ENCODE results near the gene UBE2S.

UBE2S gene

DNA sequence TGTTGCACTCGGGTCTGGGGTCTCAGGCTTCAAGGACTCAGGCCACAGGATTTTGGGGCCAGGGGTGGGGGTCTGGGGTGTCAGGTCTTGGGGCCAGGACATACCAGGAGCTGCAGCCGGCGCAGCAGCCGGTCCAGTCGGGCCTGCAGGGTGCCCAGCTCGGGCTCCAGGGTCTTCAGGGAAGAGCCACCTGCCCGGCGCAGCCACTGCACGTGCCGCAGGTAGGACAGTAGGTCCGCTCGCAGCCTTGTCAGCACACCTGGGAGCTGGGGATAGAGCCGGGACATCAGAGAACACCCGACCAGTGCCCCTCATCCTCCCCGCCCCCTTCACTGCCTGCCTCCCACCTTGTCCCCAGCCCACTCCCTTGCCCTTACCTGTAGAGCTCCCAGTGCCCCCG is 39.5 kb downstream of the UBE2S start:
- Histone ChIP-seq H3K27ac (ENCODE audit: extremely low read depth, low read depth, low read length) (no peak overlapping the region), H3K9me3 (ENCODE audit: control insufficient read depth, insufficient read depth, low read depth, low read length) (no peaks in the 10 kb centered on the region), H3K4me1 (ENCODE audit: control insufficient read depth, insufficient read depth, low read length) (peaks cover 5% of the 10 kb centered on the region; the same call in 1 of the 2 replicates), H3K4me3 (ENCODE audit: low read depth, low read length) (no peak overlapping the region), H3K36me3 (ENCODE audit: control insufficient read depth in 2 of 2, insufficient read depth in 1 of 2, low read length in 2 of 2) (no peaks in the 10 kb centered on the region)
- POLR2A ChIA-PET: interaction anchor here (0.6 to 2.8 kb wide), 7 partner anchors 20 to 40 kb away, joined by 3 to 20 read pairs (median 4); partner anchors contain the start of genes KMT5C and UBE2S
- TF ChIP-seq SCRT2 (tag by site-specific recombination; IDR thresholded peaks at IDR 0.05) (peak; percentile 35; the same call in 1 of the 2 replicates), MYNN (tag by site-specific recombination; IDR thresholded peaks at IDR 0.05; ENCODE audit: borderline replicate concordance) (no peak), REPIN1 (tag by site-specific recombination; IDR thresholded peaks at IDR 0.05; ENCODE audit: low read depth) (no peak), ZNF776 (tag by site-specific recombination; IDR thresholded peaks at IDR 0.05; ENCODE audit: borderline replicate concordance) (no peak)
- CTCF ChIA-PET: interaction anchor here (0.8 to 1.6 kb wide), 3 partner anchors 20 to 61 kb away, joined by 3 to 5 read pairs (median 3); partner anchors contain the start of gene KMT5C

DNA sequence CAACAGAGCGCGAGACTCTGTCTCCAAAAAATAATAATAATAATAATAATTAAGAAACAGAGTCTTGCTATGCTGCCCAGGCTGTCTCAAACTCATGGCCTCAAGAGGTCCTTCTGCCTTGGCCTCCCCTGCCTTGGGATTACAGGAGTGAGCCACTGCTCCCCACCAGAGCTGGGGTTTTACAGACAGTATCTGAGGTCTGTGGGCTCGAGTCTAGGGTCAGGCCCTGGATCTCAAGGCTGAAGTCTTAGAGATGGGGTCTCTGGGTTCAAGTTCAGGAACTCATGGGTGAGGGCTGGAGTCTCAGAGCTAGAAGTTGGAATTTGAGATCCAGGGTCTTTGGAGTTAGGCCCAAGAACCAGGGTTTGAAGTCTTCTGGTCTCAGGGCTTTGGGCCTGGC is 40.8 kb downstream of the UBE2S start:
- Histone ChIP-seq H3K27ac (ENCODE audit: extremely low read depth, low read depth, low read length) (no peak overlapping the region), H3K4me1 (ENCODE audit: control insufficient read depth, insufficient read depth, low read length) (peaks cover 5% of the 10 kb centered on the region; the same call in 1 of the 2 replicates), H3K9me3 (ENCODE audit: control insufficient read depth, insufficient read depth, low read depth, low read length) (no peaks in the 10 kb centered on the region), H3K36me3 (ENCODE audit: control insufficient read depth in 2 of 2, insufficient read depth in 1 of 2, low read length in 2 of 2) (no peaks in the 10 kb centered on the region), H3K4me3 (ENCODE audit: low read depth, low read length) (no peak overlapping the region)
- ChIA-PET POLR2A (interaction anchor here (0.9 to 1.3 kb wide), 2 partner anchors 16 to 27 kb away, joined by 3 to 5 read pairs; partner anchors contain the start of gene KMT5C), CTCF (interaction anchor here (1.2 kb wide), 1 partner anchor 65 kb away, joined by 5 read pairs; no protein-coding TSS in a partner anchor)
- TF ChIP-seq, protein P1, sequence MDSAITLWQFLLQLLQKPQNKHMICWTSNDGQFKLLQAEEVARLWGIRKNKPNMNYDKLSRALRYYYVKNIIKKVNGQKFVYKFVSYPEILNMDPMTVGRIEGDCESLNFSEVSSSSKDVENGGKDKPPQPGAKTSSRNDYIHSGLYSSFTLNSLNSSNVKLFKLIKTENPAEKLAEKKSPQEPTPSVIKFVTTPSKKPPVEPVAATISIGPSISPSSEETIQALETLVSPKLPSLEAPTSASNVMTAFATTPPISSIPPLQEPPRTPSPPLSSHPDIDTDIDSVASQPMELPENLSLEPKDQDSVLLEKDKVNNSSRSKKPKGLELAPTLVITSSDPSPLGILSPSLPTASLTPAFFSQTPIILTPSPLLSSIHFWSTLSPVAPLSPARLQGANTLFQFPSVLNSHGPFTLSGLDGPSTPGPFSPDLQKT (IDR thresholded peaks at IDR 0.05; ENCODE audit: borderline replicate concordance, low read depth, low read length): no peak
- TF ChIP-seq ZNF239 (tag by site-specific recombination; IDR thresholded peaks at IDR 0.05) (no peak), ZNF792 (tag by site-specific recombination; IDR thresholded peaks at IDR 0.05) (no peak), KLF9 (tag by site-specific recombination; IDR thresholded peaks at IDR 0.05; ENCODE audit: low read depth) (no peak), ZNF596 (tag by site-specific recombination; IDR thresholded peaks at IDR 0.05) (no peak), GLI4 (tag by site-specific recombination; IDR thresholded peaks at IDR 0.05) (no peak), RBAK (tag by site-specific recombination; IDR thresholded peaks at IDR 0.05) (no peak), HOXD13 (CRISPR knock-in tag; IDR thresholded peaks at IDR 0.05; ENCODE audit: borderline replicate concordance) (no peak)
- TF ChIP-seq, protein P2, sequence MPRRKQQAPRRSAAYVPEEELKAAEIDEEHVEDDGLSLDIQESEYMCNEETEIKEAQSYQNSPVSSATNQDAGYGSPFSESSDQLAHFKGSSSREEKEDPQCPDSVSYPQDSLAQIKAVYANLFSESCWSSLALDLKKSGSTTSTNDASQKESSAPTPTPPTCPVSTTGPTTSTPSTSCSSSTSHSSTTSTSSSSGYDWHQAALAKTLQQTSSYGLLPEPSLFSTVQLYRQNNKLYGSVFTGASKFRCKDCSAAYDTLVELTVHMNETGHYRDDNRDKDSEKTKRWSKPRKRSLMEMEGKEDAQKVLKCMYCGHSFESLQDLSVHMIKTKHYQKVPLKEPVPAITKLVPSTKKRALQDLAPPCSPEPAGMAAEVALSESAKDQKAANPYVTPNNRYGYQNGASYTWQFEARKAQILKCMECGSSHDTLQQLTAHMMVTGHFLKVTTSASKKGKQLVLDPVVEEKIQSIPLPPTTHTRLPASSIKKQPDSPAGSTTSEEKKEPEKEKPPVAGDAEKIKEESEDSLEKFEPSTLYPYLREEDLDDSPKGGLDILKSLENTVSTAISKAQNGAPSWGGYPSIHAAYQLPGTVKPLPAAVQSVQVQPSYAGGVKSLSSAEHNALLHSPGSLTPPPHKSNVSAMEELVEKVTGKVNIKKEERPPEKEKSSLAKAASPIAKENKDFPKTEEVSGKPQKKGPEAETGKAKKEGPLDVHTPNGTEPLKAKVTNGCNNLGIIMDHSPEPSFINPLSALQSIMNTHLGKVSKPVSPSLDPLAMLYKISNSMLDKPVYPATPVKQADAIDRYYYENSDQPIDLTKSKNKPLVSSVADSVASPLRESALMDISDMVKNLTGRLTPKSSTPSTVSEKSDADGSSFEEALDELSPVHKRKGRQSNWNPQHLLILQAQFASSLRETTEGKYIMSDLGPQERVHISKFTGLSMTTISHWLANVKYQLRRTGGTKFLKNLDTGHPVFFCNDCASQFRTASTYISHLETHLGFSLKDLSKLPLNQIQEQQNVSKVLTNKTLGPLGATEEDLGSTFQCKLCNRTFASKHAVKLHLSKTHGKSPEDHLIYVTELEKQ (tag by site-specific recombination; IDR thresholded peaks at IDR 0.05; ENCODE audit: borderline replicate concordance): no peak
- TF ChIP-seq, protein P3, sequence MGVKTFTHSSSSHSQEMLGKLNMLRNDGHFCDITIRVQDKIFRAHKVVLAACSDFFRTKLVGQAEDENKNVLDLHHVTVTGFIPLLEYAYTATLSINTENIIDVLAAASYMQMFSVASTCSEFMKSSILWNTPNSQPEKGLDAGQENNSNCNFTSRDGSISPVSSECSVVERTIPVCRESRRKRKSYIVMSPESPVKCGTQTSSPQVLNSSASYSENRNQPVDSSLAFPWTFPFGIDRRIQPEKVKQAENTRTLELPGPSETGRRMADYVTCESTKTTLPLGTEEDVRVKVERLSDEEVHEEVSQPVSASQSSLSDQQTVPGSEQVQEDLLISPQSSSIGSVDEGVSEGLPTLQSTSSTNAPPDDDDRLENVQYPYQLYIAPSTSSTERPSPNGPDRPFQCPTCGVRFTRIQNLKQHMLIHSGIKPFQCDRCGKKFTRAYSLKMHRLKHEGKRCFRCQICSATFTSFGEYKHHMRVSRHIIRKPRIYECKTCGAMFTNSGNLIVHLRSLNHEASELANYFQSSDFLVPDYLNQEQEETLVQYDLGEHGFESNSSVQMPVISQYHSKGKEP (tag by site-specific recombination; IDR thresholded peaks at IDR 0.05): no peak

DNA sequence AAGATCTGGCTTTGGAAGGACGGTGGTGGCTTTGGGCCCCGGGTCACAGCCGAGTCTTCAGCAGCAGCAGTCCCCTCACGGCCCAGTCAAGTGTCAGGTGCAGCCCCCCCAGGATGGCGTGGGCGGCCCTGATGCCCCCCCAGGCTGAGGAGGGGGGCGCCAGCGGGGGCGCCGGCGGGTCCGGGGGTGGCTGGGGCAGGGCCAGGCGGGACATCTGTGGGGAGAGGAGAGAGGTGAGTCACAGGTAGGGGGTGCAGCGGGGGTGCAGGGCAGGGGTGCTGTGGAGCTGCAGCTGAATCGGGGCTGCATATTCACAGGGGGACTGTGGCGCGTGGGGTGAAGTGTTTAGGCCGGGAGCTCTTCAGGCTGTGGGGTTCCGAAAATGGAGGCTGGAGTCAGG is 41.6 kb downstream of the UBE2S start:
- ChIA-PET CTCF (no interaction called here), POLR2A (interaction anchor here (0.9 to 1.3 kb wide), 2 partner anchors 16 to 26 kb away, joined by 3 to 5 read pairs; partner anchors contain the start of gene KMT5C)
- Histone ChIP-seq H3K4me3 (ENCODE audit: low read depth, low read length) (no peak overlapping the region), H3K27ac (ENCODE audit: extremely low read depth, low read depth, low read length) (no peak overlapping the region), H3K4me1 (ENCODE audit: control insufficient read depth, insufficient read depth, low read length) (peaks cover 5% of the 10 kb centered on the region; the same call in 1 of the 2 replicates), H3K9me3 (ENCODE audit: control insufficient read depth, insufficient read depth, low read depth, low read length) (no peaks in the 10 kb centered on the region), H3K36me3 (ENCODE audit: control insufficient read depth in 2 of 2, insufficient read depth in 1 of 2, low read length in 2 of 2) (no peaks in the 10 kb centered on the region)
- TF ChIP-seq, protein P4, sequence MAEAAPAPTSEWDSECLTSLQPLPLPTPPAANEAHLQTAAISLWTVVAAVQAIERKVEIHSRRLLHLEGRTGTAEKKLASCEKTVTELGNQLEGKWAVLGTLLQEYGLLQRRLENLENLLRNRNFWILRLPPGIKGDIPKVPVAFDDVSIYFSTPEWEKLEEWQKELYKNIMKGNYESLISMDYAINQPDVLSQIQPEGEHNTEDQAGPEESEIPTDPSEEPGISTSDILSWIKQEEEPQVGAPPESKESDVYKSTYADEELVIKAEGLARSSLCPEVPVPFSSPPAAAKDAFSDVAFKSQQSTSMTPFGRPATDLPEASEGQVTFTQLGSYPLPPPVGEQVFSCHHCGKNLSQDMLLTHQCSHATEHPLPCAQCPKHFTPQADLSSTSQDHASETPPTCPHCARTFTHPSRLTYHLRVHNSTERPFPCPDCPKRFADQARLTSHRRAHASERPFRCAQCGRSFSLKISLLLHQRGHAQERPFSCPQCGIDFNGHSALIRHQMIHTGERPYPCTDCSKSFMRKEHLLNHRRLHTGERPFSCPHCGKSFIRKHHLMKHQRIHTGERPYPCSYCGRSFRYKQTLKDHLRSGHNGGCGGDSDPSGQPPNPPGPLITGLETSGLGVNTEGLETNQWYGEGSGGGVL (tag by site-specific recombination; IDR thresholded peaks at IDR 0.05): peak; percentile 32
- no peak for TF ChIP-seq ZNF621 (tag by site-specific recombination; IDR thresholded peaks at IDR 0.05)
- no peak for TF ChIP-seq ZNF133 (tag by site-specific recombination; IDR thresholded peaks at IDR 0.05)
- TF ChIP-seq, protein P5, sequence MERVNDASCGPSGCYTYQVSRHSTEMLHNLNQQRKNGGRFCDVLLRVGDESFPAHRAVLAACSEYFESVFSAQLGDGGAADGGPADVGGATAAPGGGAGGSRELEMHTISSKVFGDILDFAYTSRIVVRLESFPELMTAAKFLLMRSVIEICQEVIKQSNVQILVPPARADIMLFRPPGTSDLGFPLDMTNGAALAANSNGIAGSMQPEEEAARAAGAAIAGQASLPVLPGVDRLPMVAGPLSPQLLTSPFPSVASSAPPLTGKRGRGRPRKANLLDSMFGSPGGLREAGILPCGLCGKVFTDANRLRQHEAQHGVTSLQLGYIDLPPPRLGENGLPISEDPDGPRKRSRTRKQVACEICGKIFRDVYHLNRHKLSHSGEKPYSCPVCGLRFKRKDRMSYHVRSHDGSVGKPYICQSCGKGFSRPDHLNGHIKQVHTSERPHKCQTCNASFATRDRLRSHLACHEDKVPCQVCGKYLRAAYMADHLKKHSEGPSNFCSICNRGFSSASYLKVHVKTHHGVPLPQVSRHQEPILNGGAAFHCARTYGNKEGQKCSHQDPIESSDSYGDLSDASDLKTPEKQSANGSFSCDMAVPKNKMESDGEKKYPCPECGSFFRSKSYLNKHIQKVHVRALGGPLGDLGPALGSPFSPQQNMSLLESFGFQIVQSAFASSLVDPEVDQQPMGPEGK (tag by site-specific recombination; IDR thresholded peaks at IDR 0.05): 0 out of 2 replicates have a peak, but pooled peaks have one; percentile 34

All from HEK293 (cell line).